B cell (primary cell): ENCODE measurements around the gene GBA2. TPM values are rescaled to one million over a fixed set of nuclear protein-coding genes. Genes with fewer than 3 reads are reported as not detected.

Source experiments
- ATAC-seq: fragments of 200-7000 bp; cut with Tn5 transposase; one replicate; pipeline ENCODE4 v1.10.0; 2021; ENCODE audit warnings: low read depth, mild to moderate bottlenecking, moderate number of reproducible peaks, moderate library complexity
- CTCF ChIA-PET: fragments of 350-600 bp; sonication (Branson Sonifier 250); formaldehyde crosslinking; loops from one replicate; lab custom pipeline; 2021; ENCODE audit warnings: antibody characterized with exemption, inconsistent platforms; lab: Charles Lee
- POLR2A ChIA-PET: fragments of 350-600 bp; sonication (Branson Sonifier 250); formaldehyde crosslinking; loops from one replicate; lab custom pipeline; 2021; ENCODE audit warnings: antibody characterized with exemption; lab: Charles Lee
- DNase-seq: peaks from one replicate; pipeline ENCODE4 v3.0.0; 2013
- H2AFZ ChIP-seq: 2 replicates; pipeline ENCODE4 v1.6.1; 2012; ENCODE audit warnings: mild to moderate bottlenecking, low read depth, low read length; ENCODE audit not compliant: insufficient read depth, poor library complexity, severe bottlenecking
- H3K27ac ChIP-seq, 2 donors: 1 replicate in 1 of 2; 2 replicates in 1 of 2; pipeline ENCODE4 v1.5.1; 2012 to 2013; ENCODE audit warnings: low read length in 2 of 2, mild to moderate bottlenecking in 2 of 2, moderate library complexity in 1 of 2
- H3K27me3 ChIP-seq, 4 experiments: fragments of 200-600 bp in 1 of 4; sonication (generic) in 1 of 4; replicated peaks in 1 of 4; 1 replicate in 2 of 4; 2 replicates in 2 of 4; pipeline versions ENCODE4 v1.6.1 to v1.7.0; 2013 to 2016; ENCODE audit warnings: low read length in 3 of 4, mild to moderate bottlenecking in 2 of 4, mixed read lengths in 1 of 4, moderate library complexity in 1 of 4; ENCODE audit not compliant: insufficient read depth in 4 of 4, control insufficient read depth in 3 of 4; ENCODE audit errors: control extremely low read depth in 1 of 4
- H3K36me3 ChIP-seq, 2 experiments: replicated peaks in 1 of 2; 1 replicate in 1 of 2; 2 replicates in 1 of 2; pipeline versions ENCODE4 v1.6.1 to v1.7.1; 2013; ENCODE audit warnings: low read length in 1 of 2; ENCODE audit not compliant: insufficient read depth in 2 of 2, control insufficient read depth in 1 of 2; ENCODE audit errors: control extremely low read depth in 1 of 2, extremely low read depth in 1 of 2
- H3K4me1 ChIP-seq, 2 donors: fragments of 200-600 bp in 1 of 2; sonication (generic) in 1 of 2; 1 replicate in 1 of 2; 2 replicates in 1 of 2; pipeline versions ENCODE4 v1.5.1 to v1.6.1; 2013 to 2017; ENCODE audit warnings: low read length in 2 of 2; ENCODE audit not compliant: control insufficient read depth in 2 of 2, insufficient read depth in 2 of 2
- H3K4me2 ChIP-seq: replicated peaks from 2 replicates; pipeline ENCODE3; 2012; ENCODE audit warnings: mild to moderate bottlenecking, low read depth, low read length; ENCODE audit not compliant: poor library complexity, severe bottlenecking
- H3K4me3 ChIP-seq, 5 experiments: fragments of 200-600 bp in 1 of 5; sonication (generic) in 1 of 5; 1 replicate in 3 of 5; 2 replicates in 2 of 5; pipeline versions ENCODE4 v1.5.1 to v1.7.0; 2011 to 2016; ENCODE audit warnings: low read length in 4 of 5, mild to moderate bottlenecking in 4 of 5, low read depth in 2 of 5, control low read depth in 1 of 5, moderate library complexity in 1 of 5; ENCODE audit not compliant: insufficient read depth in 1 of 5; ENCODE audit errors: control extremely low read depth in 1 of 5, extremely low read depth in 1 of 5
- H3K79me2 ChIP-seq: fragments of 200-600 bp; sonication (generic); one replicate; pipeline ENCODE4 v1.6.0; 2016; ENCODE audit warnings: low read length; ENCODE audit not compliant: control insufficient read depth, insufficient read depth
- H3K9ac ChIP-seq: fragments of 200-600 bp; sonication (generic); 2 replicates; pipeline ENCODE4 v1.6.1; 2017; ENCODE audit warnings: mild to moderate bottlenecking, low read length, moderate library complexity
- H3K9me3 ChIP-seq, 3 donors: one replicate each; pipeline versions ENCODE4 v1.6.1 to v1.7.1; 2013; ENCODE audit warnings: low read length in 2 of 3; ENCODE audit not compliant: control insufficient read depth in 2 of 3, insufficient read depth in 1 of 3; ENCODE audit errors: control extremely low read depth in 1 of 3
- H4K20me1 ChIP-seq: 2 replicates; pipeline ENCODE4 v1.6.0; 2012; ENCODE audit warnings: mild to moderate bottlenecking, low read length; ENCODE audit not compliant: insufficient read depth, control insufficient read depth, poor library complexity, severe bottlenecking
- H3K27ac Mint-ChIP-seq: one replicate; pipeline ENCODE4 v1.8.0; 2021; ENCODE audit warnings: mixed read lengths
- H3K27me3 Mint-ChIP-seq: one replicate; pipeline ENCODE4 v1.8.0; 2021; ENCODE audit warnings: mixed read lengths
- H3K4me1 Mint-ChIP-seq: one replicate; pipeline ENCODE4 v1.8.0; 2021; ENCODE audit warnings: mixed read lengths
- H3K4me3 Mint-ChIP-seq: one replicate; pipeline ENCODE4 v1.8.0; 2021; ENCODE audit warnings: mixed read lengths
- H3K9me3 Mint-ChIP-seq: one replicate; pipeline ENCODE4 v1.8.0; 2022; ENCODE audit warnings: mixed read lengths; ENCODE audit not compliant: insufficient read depth
- EZH2 ChIP-seq: IDR thresholded peaks from 2 replicates; pipeline ENCODE4 v1.6.1; 2012; ENCODE audit warnings: borderline replicate concordance, low read depth, mild to moderate bottlenecking, moderate library complexity, low read length; ENCODE audit not compliant: insufficient read depth, poor library complexity, severe bottlenecking
- WGBS: methylation state at CpG from one replicate; pipeline ENCODE4 v1.1.5; 2013; ENCODE audit warnings: missing lambda C conversion rate; ENCODE audit not compliant: insufficient coverage; 5-methylcytosine and 5-hydroxymethylcytosine counted together
- intact Hi-C: fragments of 100-400 bp; cut with micrococcal nuclease; formaldehyde crosslinking; loops from one replicate; pipeline ENCODE4 v1.10.0; 2022
- polyA plus RNA-seq: library from polyadenylated mRNA; depleted of rRNA; stranded (reverse); fragments of >200 nt; gene quantifications from 2 replicates; pipeline ENCODE4 v1.2.3, GENCODE V29; 2012
- total RNA-seq, 2 donors: library from RNA; stranded (reverse); fragments of 120-200 nt in 1 of 2; gene quantifications; 1 replicate in 1 of 2; 2 replicates in 1 of 2; pipeline versions ENCODE4 v1.2.3 to v1.2.4, GENCODE V29; 2013 to 2022
- TF ChIP-seq, protein P1 (sequence below): fragments of 200-600 bp; IDR thresholded peaks from one replicate; pipeline ENCODE4 v1.8.0; 2022; ENCODE audit warnings: antibody characterized with exemption, mild to moderate bottlenecking

GBA2 gene
- total and polyA plus RNA-seq, 2 donors (not counting 1 experiment from before 2014, with no cell fraction given) = 114 to 137 TPM

DNA sequence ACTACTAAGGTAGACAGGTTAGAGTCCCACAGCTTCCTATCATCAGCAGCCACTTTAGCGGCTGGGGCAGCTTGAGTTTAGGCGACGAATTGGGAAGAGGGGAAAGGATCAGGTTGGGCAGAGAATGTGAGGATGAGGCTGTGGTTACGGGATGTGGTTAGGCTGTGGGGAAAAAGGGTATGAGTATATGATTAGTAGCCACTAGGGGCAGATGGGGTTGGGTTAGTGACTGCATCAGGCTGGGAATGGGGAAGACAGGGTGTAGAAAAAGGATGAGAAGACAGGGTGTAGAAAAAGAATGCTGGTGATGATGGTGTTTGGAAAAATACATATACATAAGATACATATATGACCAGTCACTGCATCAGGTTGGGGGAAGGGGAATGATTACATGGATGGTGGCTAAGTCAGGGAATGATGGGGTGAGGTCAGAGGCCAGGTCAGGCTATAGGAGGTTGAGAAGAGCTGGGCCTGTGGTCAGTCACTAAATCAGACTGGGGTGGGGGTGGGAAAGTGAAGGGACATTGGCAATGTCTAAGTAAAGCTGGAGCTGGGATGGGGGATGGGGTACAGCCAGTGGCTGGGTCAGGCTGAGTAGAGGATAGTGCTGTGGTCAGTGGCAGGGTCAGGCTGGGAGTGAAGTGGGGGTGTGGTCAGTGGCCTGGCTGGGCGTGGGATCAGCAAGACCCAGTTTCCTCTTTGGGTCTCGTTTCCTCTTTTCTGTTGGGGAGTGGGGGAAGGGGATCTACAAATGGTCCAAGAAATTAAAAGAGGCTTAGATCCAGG is 19.1 kb downstream of the GBA2 start:
- Mint-ChIP-seq H3K4me1 (peaks cover 13% of the 10 kb centered on the region), H3K4me3 (no peak overlapping the region), H3K9me3 (no peaks in the 10 kb centered on the region), H3K27me3 (no peaks in the 10 kb centered on the region), H3K27ac (no peak overlapping the region)
- Histone ChIP-seq H3K4me2 (peak overlapping the region; percentile 89), H3K4me3 (peak overlapping the region; percentile 16 to 86 (median 52)), H4K20me1 (peaks cover 52% of the 10 kb centered on the region), H3K36me3 (peaks cover under 1 to 37% of the 10 kb centered on the region in 2 experiments), H2AFZ (peak overlapping the region; percentile 25), H3K27me3 (no peaks in the 10 kb centered on the region), H3K9me3 (no peaks in the 10 kb centered on the region), H3K79me2 (peaks cover 80% of the 10 kb centered on the region), H3K4me1 (peaks cover 63 to 67% of the 10 kb centered on the region in 2 donors), H3K9ac (peak overlapping the region; percentile 84), H3K27ac (peak overlapping the region in 1 of 2 donors; percentile 92)
- ATAC-seq (no peak), DNase-seq (peak; percentile 55)
- 11% methylated on average over 6 of the region's 6 CpGs for WGBS
- intact Hi-C loops = loop anchor here (5.0 to 10.0 kb wide), 5 partner anchors 462 to 1913 kb away; partner anchors contain the start of genes CLTA, DNAI1, FAM219A and FANCG
- POLR2A ChIA-PET = interaction anchor here (0.5 to 4.4 kb wide), 2 partner anchors 11 to 116 kb away, joined by 3 to 21 read pairs; no protein-coding TSS in a partner anchor
- CTCF ChIA-PET = interaction anchor here (0.6 to 9.7 kb wide), 20 partner anchors 10 to 153 kb away, joined by 3 to 142 read pairs (median 8); partner anchors contain the start of genes CCDC107, GBA2, HINT2 and RGP1
- TF ChIP-seq, protein P1, sequence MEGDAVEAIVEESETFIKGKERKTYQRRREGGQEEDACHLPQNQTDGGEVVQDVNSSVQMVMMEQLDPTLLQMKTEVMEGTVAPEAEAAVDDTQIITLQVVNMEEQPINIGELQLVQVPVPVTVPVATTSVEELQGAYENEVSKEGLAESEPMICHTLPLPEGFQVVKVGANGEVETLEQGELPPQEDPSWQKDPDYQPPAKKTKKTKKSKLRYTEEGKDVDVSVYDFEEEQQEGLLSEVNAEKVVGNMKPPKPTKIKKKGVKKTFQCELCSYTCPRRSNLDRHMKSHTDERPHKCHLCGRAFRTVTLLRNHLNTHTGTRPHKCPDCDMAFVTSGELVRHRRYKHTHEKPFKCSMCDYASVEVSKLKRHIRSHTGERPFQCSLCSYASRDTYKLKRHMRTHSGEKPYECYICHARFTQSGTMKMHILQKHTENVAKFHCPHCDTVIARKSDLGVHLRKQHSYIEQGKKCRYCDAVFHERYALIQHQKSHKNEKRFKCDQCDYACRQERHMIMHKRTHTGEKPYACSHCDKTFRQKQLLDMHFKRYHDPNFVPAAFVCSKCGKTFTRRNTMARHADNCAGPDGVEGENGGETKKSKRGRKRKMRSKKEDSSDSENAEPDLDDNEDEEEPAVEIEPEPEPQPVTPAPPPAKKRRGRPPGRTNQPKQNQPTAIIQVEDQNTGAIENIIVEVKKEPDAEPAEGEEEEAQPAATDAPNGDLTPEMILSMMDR = peak; percentile 53
- no peak for TF ChIP-seq EZH2
